H9 (cell line): ENCODE data around the gene AEN. TPM values are rescaled to one million over a fixed set of nuclear protein-coding genes. Genes with fewer than 3 reads are reported as not detected.
A peak's percentile ranks its signal among the peaks of the same experiment; 100 is the strongest.

Experiments used
- DNase-seq: peaks from one replicate; pipeline ENCODE4 v3.0.0-alpha.2; 2017
- H2AFZ ChIP-seq: one replicate; pipeline ENCODE4 v1.6.1; 2013; ENCODE audit warnings: mild to moderate bottlenecking, low read length, control low read depth, moderate library complexity
- H2AK5ac ChIP-seq: 2 replicates; pipeline ENCODE4 v1.6.1; 2013; ENCODE audit warnings: low read length, control low read depth, mixed read lengths; ENCODE audit not compliant: insufficient read length
- H2BK120ac ChIP-seq: one replicate; pipeline ENCODE4 v1.6.1; 2013; ENCODE audit warnings: low read depth, mild to moderate bottlenecking, low read length, control low read depth, inconsistent platforms; ENCODE audit not compliant: poor library complexity, severe bottlenecking
- H2BK12ac ChIP-seq: 2 replicates; pipeline ENCODE4 v1.6.1; 2013; ENCODE audit warnings: low read length, control low read depth, mixed read lengths, low read depth; ENCODE audit not compliant: insufficient read length
- H2BK15ac ChIP-seq: 2 replicates; pipeline ENCODE4 v1.6.1; 2013; ENCODE audit warnings: low read depth, low read length, control low read depth
- H2BK20ac ChIP-seq: one replicate; pipeline ENCODE4 v1.6.1; 2013; ENCODE audit warnings: low read depth, mild to moderate bottlenecking, low read length, control low read depth, inconsistent platforms; ENCODE audit not compliant: poor library complexity, severe bottlenecking
- H2BK5ac ChIP-seq: 2 replicates; pipeline ENCODE4 v1.6.1; 2013; ENCODE audit warnings: low read length, control low read depth, mixed read lengths; ENCODE audit not compliant: insufficient read length
- H3K14ac ChIP-seq: 2 replicates; pipeline ENCODE4 v1.6.1; 2013; ENCODE audit warnings: low read length, control low read depth; ENCODE audit not compliant: insufficient read depth
- H3K18ac ChIP-seq: 2 replicates; pipeline ENCODE4 v1.6.1; 2013; ENCODE audit warnings: low read depth, mild to moderate bottlenecking, mixed read lengths, low read length, control low read depth; ENCODE audit not compliant: insufficient read length
- H3K23ac ChIP-seq: 2 replicates; pipeline ENCODE4 v1.6.1; 2013; ENCODE audit warnings: low read length, control low read depth, mixed read lengths, low read depth; ENCODE audit not compliant: insufficient read length
- H3K23me2 ChIP-seq: 2 replicates; pipeline ENCODE4 v1.6.1; 2013; ENCODE audit warnings: low read depth, mild to moderate bottlenecking, mixed read lengths, low read length, control low read depth; ENCODE audit not compliant: insufficient read length, poor library complexity, severe bottlenecking
- H3K27ac ChIP-seq: 2 replicates; pipeline ENCODE4 v1.5.1; 2013; ENCODE audit warnings: low read length, control low read depth, mixed read lengths, low read depth; ENCODE audit not compliant: insufficient read length
- H3K27me3 ChIP-seq: 2 replicates; pipeline ENCODE4 v1.6.1; 2013; ENCODE audit warnings: low read length, control low read depth, inconsistent platforms; ENCODE audit not compliant: insufficient read depth
- H3K4ac ChIP-seq: 2 replicates; pipeline ENCODE4 v1.6.1; 2013; ENCODE audit warnings: low read depth, mild to moderate bottlenecking, control low read depth, inconsistent platforms, low read length, moderate library complexity
- H3K4me1 ChIP-seq: 2 replicates; pipeline ENCODE4 v1.6.1; 2013; ENCODE audit warnings: low read length, control low read depth, inconsistent platforms; ENCODE audit not compliant: insufficient read depth
- H3K4me2 ChIP-seq: 2 replicates; pipeline ENCODE4 v1.6.1; 2013; ENCODE audit warnings: low read length, control low read depth, mixed read lengths; ENCODE audit not compliant: insufficient read length, insufficient read depth
- H3K56ac ChIP-seq: 2 replicates; pipeline ENCODE4 v1.6.1; 2013; ENCODE audit warnings: low read depth, mild to moderate bottlenecking, mixed read lengths, low read length, control low read depth; ENCODE audit not compliant: insufficient read length
- H3K79me1 ChIP-seq: 2 replicates; pipeline ENCODE4 v1.6.1; 2013; ENCODE audit warnings: low read depth, mild to moderate bottlenecking, moderate library complexity, low read length, control low read depth, inconsistent platforms; ENCODE audit not compliant: insufficient read depth, poor library complexity, severe bottlenecking
- H3K79me2 ChIP-seq: 2 replicates; pipeline ENCODE4 v1.6.1; 2013; ENCODE audit warnings: low read length, control low read depth, inconsistent platforms; ENCODE audit not compliant: insufficient read depth
- H3K9ac ChIP-seq: 2 replicates; pipeline ENCODE4 v1.6.1; 2013; ENCODE audit warnings: low read length, control low read depth, mixed read lengths; ENCODE audit not compliant: insufficient read length; ENCODE audit errors: extremely low read depth
- H3K9me3 ChIP-seq: one replicate; pipeline ENCODE4 v1.6.1; 2013; ENCODE audit warnings: low read depth, low read length, inconsistent platforms; ENCODE audit not compliant: control insufficient read depth
- H3T11ph ChIP-seq: one replicate; pipeline ENCODE4 v1.6.1; 2013; ENCODE audit warnings: mild to moderate bottlenecking, low read length, control low read depth, inconsistent platforms
- H4K20me1 ChIP-seq: one replicate; pipeline ENCODE4 v1.6.1; 2013; ENCODE audit not compliant: control insufficient read depth, insufficient read length, insufficient read depth
- H4K5ac ChIP-seq: 2 replicates; pipeline ENCODE4 v1.6.1; 2013; ENCODE audit warnings: low read depth, mild to moderate bottlenecking, mixed read lengths, low read length, control low read depth; ENCODE audit not compliant: insufficient read length
- H4K8ac ChIP-seq: replicated peaks from 2 replicates; pipeline ENCODE4 v1.6.1; 2013; ENCODE audit warnings: low read length, control low read depth, mixed read lengths, low read depth; ENCODE audit not compliant: insufficient read length
- H4K91ac ChIP-seq: 2 replicates; pipeline ENCODE4 v1.6.1; 2013; ENCODE audit warnings: low read depth, mild to moderate bottlenecking, moderate library complexity, mixed read lengths, low read length, control low read depth; ENCODE audit not compliant: insufficient read length
- H3K27ac Mint-ChIP-seq, 3 experiments: 2 replicates in 2 of 3; 3 replicates in 1 of 3; pipeline ENCODE4 v1.8.0; 2020 to 2021; ENCODE audit warnings: mixed read lengths in 3 of 3, mild to moderate bottlenecking in 1 of 3, moderate library complexity in 1 of 3
- H3K27me3 Mint-ChIP-seq: 2 replicates; pipeline ENCODE4 v1.8.0; 2021; ENCODE audit warnings: low read depth, mild to moderate bottlenecking, moderate library complexity, mixed read lengths
- H3K36me3 Mint-ChIP-seq, 3 experiments: 2 replicates in 2 of 3; 3 replicates in 1 of 3; pipeline ENCODE4 v1.8.0; 2020 to 2021; ENCODE audit warnings: low read depth in 3 of 3, mixed read lengths in 3 of 3; ENCODE audit not compliant: insufficient read depth in 1 of 3
- H3K4me1 Mint-ChIP-seq, 2 experiments: 2 replicates each; pipeline ENCODE4 v1.8.0; 2020; ENCODE audit warnings: mixed read lengths in 2 of 2
- H3K4me3 Mint-ChIP-seq, 2 experiments: 2 replicates in 1 of 2; 3 replicates in 1 of 2; pipeline ENCODE4 v1.8.0; 2020 to 2021; ENCODE audit warnings: mild to moderate bottlenecking in 2 of 2, mixed read lengths in 2 of 2, moderate library complexity in 1 of 2
- H3K9me3 Mint-ChIP-seq, 2 experiments: 2 replicates in 1 of 2; 3 replicates in 1 of 2; pipeline ENCODE4 v1.8.0; 2020; ENCODE audit warnings: mild to moderate bottlenecking in 2 of 2, mixed read lengths in 2 of 2, moderate library complexity in 1 of 2
- CTCF ChIP-seq: fragments of 200-600 bp; sonication (generic); conservative IDR thresholded peaks from 3 replicates; pipeline ENCODE4 v1.8.0; 2021; ENCODE audit warnings: antibody characterized with exemption, mild to moderate bottlenecking
- WGBS: extraction: QIAGEN DNeasy Blood & Tissue Kit; methylation state at CpG from one replicate; pipeline ENCODE4 v1.1.7; 2013; ENCODE audit warnings: missing lambda C conversion rate, low lambda C conversion rate, mixed read lengths; ENCODE audit not compliant: insufficient read length; ENCODE audit errors: extremely low coverage; 5-methylcytosine and 5-hydroxymethylcytosine counted together
- total RNA-seq: library from RNA; stranded (reverse); gene quantifications from 2 replicates; pipeline ENCODE4 v1.2.1, GENCODE V29; 2021

The AEN gene
- total RNA-seq, 1 experiment from 2014 or later = 132 TPM

GRCh38 chr15:88623632-88624031, 2.5 kb downstream of the AEN start:
- Histone ChIP-seq H2AK5ac (no peak overlapping the region), H3K79me1 (peaks cover 8% of the 10 kb centered on the region), H3K9me3 (no peaks in the 10 kb centered on the region), H4K8ac (no peak overlapping the region), H3K14ac (no peak overlapping the region), H3K79me2 (peaks cover 60% of the 10 kb centered on the region), H2BK12ac (no peak overlapping the region), H3K56ac (no peak overlapping the region), H4K91ac (no peak overlapping the region), H4K20me1 (peaks cover 8% of the 10 kb centered on the region), H2BK20ac (no peak overlapping the region), H3K4ac (no peak overlapping the region), H4K5ac (no peak overlapping the region), H3T11ph (no peak overlapping the region), H2BK5ac (no peak overlapping the region), H2BK120ac (no peak overlapping the region), H3K23me2 (peaks cover 13% of the 10 kb centered on the region), H3K4me1 (peaks cover 13% of the 10 kb centered on the region; the same call in 1 of the 2 replicates), H3K9ac (no peak overlapping the region), H3K4me2 (peak overlapping the region; percentile 99), H2BK15ac (no peak overlapping the region), H3K23ac (no peak overlapping the region), H3K27me3 (no peaks in the 10 kb centered on the region), H3K27ac (no peak overlapping the region), H3K18ac (no peak overlapping the region), H2AFZ (no peak overlapping the region)
- DNase-seq = no peak
- H3K9me3 Mint-ChIP-seq = no peaks in the 10 kb centered on the region
- H3K27ac Mint-ChIP-seq = peak overlapping the region in 2 of 3 experiments; percentile 53 to 80; a peak in 3 of 7 replicates
- WGBS = no CpG with 5 or more reads among the region's 3 CpGs
- H3K4me3 Mint-ChIP-seq = peak overlapping the region; percentile 59 to 95; a peak in 4 of 5 replicates
- H3K27me3 Mint-ChIP-seq = peaks cover 2% of the 10 kb centered on the region
- H3K36me3 Mint-ChIP-seq = peaks cover 11 to 64% (median 60%) of the 10 kb centered on the region in 3 experiments; a peak in 6 of 7 replicates
- H3K4me1 Mint-ChIP-seq = peaks cover 47 to 60% of the 10 kb centered on the region in 2 experiments
- TF ChIP-seq CTCF = no peak
